Common myeloid progenitor, CD34-positive (primary cell): ENCODE measurements around the gene ZNF775. TPM values are rescaled to one million over a fixed set of nuclear protein-coding genes. Genes with fewer than 3 reads are reported as not detected.

Experiments used
- CTCF ChIA-PET: fragments of 350-600 bp; sonication (Branson Sonifier 250); formaldehyde crosslinking; loops from one replicate; lab custom pipeline; 2021; ENCODE audit warnings: antibody characterized with exemption; lab: Charles Lee
- POLR2A ChIA-PET: fragments of 350-600 bp; sonication (Branson Sonifier 250); formaldehyde crosslinking; loops from one replicate; lab custom pipeline; 2021; ENCODE audit warnings: antibody characterized with exemption; lab: Charles Lee
- DNase-seq, 3 donors: peaks; one replicate each; pipeline versions ENCODE4 v3.0.0 to v3.0.0-alpha.2; 2013
- H3K27ac ChIP-seq, 2 experiments: 1 replicate in 1 of 2; 2 replicates in 1 of 2; pipeline ENCODE4 v1.7.0; 2013; ENCODE audit warnings: inconsistent platforms in 2 of 2, low read length in 2 of 2, mild to moderate bottlenecking in 2 of 2, low read depth in 1 of 2, moderate library complexity in 1 of 2; ENCODE audit not compliant: severe bottlenecking in 2 of 2, insufficient read depth in 1 of 2, poor library complexity in 1 of 2
- H3K27me3 ChIP-seq, 5 experiments: replicated peaks in 2 of 5; 1 replicate in 3 of 5; 2 replicates in 2 of 5; pipeline versions ENCODE4 v1.6.1 to v1.7.0; 2013; ENCODE audit warnings: low read length in 4 of 5, mild to moderate bottlenecking in 2 of 5, moderate library complexity in 2 of 5, inconsistent platforms in 1 of 5; ENCODE audit not compliant: insufficient read depth in 5 of 5, control insufficient read depth in 4 of 5
- H3K36me3 ChIP-seq, 4 experiments: 1 replicate in 2 of 4; 2 replicates in 2 of 4; pipeline versions ENCODE4 v1.6.1 to v1.7.0; 2013; ENCODE audit warnings: low read length in 3 of 4, control low read depth in 1 of 4, mild to moderate bottlenecking in 1 of 4; ENCODE audit not compliant: control insufficient read depth in 4 of 4, insufficient read depth in 4 of 4
- H3K4me1 ChIP-seq, 4 experiments: 1 replicate in 3 of 4; 2 replicates in 1 of 4; pipeline versions ENCODE4 v1.6.1 to v1.7.1; 2013; ENCODE audit warnings: low read length in 3 of 4, mild to moderate bottlenecking in 3 of 4, control low read depth in 1 of 4, inconsistent platforms in 1 of 4, moderate library complexity in 1 of 4; ENCODE audit not compliant: control insufficient read depth in 4 of 4, insufficient read depth in 4 of 4; ENCODE audit errors: control extremely low read depth in 1 of 4
- H3K4me3 ChIP-seq, 7 experiments: 1 replicate in 4 of 7; 2 replicates in 3 of 7; pipeline versions ENCODE4 v1.5.1 to v1.7.0; 2013; ENCODE audit warnings: mild to moderate bottlenecking in 7 of 7, low read length in 6 of 7, moderate library complexity in 6 of 7, inconsistent platforms in 2 of 7, low read depth in 2 of 7, control low read depth in 1 of 7; ENCODE audit not compliant: insufficient read depth in 4 of 7, control insufficient read depth in 1 of 7; ENCODE audit errors: extremely low read depth in 1 of 7
- H3K9me3 ChIP-seq, 5 experiments: 1 replicate in 4 of 5; 2 replicates in 1 of 5; pipeline versions ENCODE4 v1.6.1 to v1.7.1; 2013; ENCODE audit warnings: low read length in 4 of 5, mild to moderate bottlenecking in 2 of 5, inconsistent platforms in 1 of 5, low read depth in 1 of 5, moderate library complexity in 1 of 5; ENCODE audit not compliant: control insufficient read depth in 4 of 5, insufficient read depth in 2 of 5; ENCODE audit errors: control extremely low read depth in 1 of 5
- WGBS: methylation state at CpG from one replicate; pipeline ENCODE4 v1.1.5; 2013; ENCODE audit not compliant: insufficient coverage; 5-methylcytosine and 5-hydroxymethylcytosine counted together
- polyA plus RNA-seq: library from polyadenylated mRNA; unstranded; fragments of 120-200 nt; gene quantifications from one replicate; pipeline ENCODE4 v1.2.1, GENCODE V29; 2013

The ZNF775 gene
- 4.5 TPM for polyA plus RNA-seq

GRCh38 chr7:150378853-150379440, at the start of gene ZNF775:
Gene ZNF775 (plus strand): TSS chr7:150379330. CDS start chr7:150388471, 9,141 bp downstream.
- Histone ChIP-seq H3K4me3 (peak within 1 kb of the TSS; percentile 73 to 90 (median 84)), H3K27ac (peak within 1 kb of the TSS; percentile 50 to 90), H3K36me3 (peaks cover 0 to 14% (median 7%) of the 10 kb centered on the region in 4 experiments), H3K27me3 (no peaks in the 10 kb centered on the region), H3K4me1 (peaks cover 11 to 54% (median 31%) of the 10 kb centered on the region in 4 experiments), H3K9me3 (no peaks in the 10 kb centered on the region)
- 0% methylated on average over 44 of the region's 60 CpGs for WGBS
- DNase-seq: peak; percentile 92 to 95 (median 94)
- ChIA-PET CTCF (interaction anchor here (1.2 to 2.6 kb wide), 9 partner anchors 9 to 58 kb away, joined by 3 to 16 read pairs (median 7); partner anchors contain the start of gene REPIN1), POLR2A (interaction anchor here (0.6 to 2.3 kb wide), 4 partner anchors 10 to 16 kb away, joined by 3 to 13 read pairs (median 8); partner anchors contain the start of gene REPIN1)

GRCh38 chr7:150329331-150330120, 49.6 kb upstream of the ZNF775 start:
- DNase-seq: no peak
- 97% methylated on average over 15 of the region's 22 CpGs for WGBS
- POLR2A ChIA-PET: no interaction called here
- Histone ChIP-seq H3K36me3 (peaks cover 16 to 69% (median 54%) of the 10 kb centered on the region in 4 experiments), H3K27ac (no peak overlapping the region), H3K4me1 (peaks cover 0 to 9% (median 3%) of the 10 kb centered on the region in 4 experiments), H3K9me3 (no peaks in the 10 kb centered on the region), H3K27me3 (no peaks in the 10 kb centered on the region), H3K4me3 (no peak overlapping the region)
- CTCF ChIA-PET: interaction anchor here (0.6 to 1.3 kb wide), 5 partner anchors 13 to 120 kb away, joined by 3 to 4 read pairs (median 3); no protein-coding TSS in a partner anchor

- no peak overlapping the region for H3K4me3 ChIP-seq
- CTCF ChIA-PET: interaction anchor here (0.6 to 1.3 kb wide), 4 partner anchors 13 to 119 kb away, joined by 3 read pairs; no protein-coding TSS in a partner anchor
- no peaks in the 10 kb centered on the region for H3K27me3 ChIP-seq
- POLR2A ChIA-PET: no interaction called here
- H3K4me1 ChIP-seq: peaks cover 0 to under 1% (median 0%) of the 10 kb centered on the region in 4 experiments
- no peak for DNase-seq
- no peak overlapping the region for H3K27ac ChIP-seq
- no peaks in the 10 kb centered on the region for H3K9me3 ChIP-seq
- peaks cover 16 to 66% (median 52%) of the 10 kb centered on the region in 4 experiments for H3K36me3 ChIP-seq
- WGBS: 98% methylated on average over 16 of the region's 19 CpGs
These were observed 48.8 kb upstream of the ZNF775 start for GRCh38 chr7:150330211-150330885.

GRCh38 chr7:150332852-150333635, 46.1 kb upstream of the ZNF775 start:
- H3K27ac ChIP-seq: no peak overlapping the region
- no peak for DNase-seq
- no peaks in the 10 kb centered on the region for H3K27me3 ChIP-seq
- H3K4me1 ChIP-seq: no peaks in the 10 kb centered on the region
- H3K36me3 ChIP-seq: peaks cover 7 to 59% (median 45%) of the 10 kb centered on the region in 4 experiments
- 98% methylated on average over 15 of the region's 18 CpGs for WGBS
- no peaks in the 10 kb centered on the region for H3K9me3 ChIP-seq
- CTCF ChIA-PET: no interaction called here
- POLR2A ChIA-PET: no interaction called here
- H3K4me3 ChIP-seq: no peak overlapping the region

DNA sequence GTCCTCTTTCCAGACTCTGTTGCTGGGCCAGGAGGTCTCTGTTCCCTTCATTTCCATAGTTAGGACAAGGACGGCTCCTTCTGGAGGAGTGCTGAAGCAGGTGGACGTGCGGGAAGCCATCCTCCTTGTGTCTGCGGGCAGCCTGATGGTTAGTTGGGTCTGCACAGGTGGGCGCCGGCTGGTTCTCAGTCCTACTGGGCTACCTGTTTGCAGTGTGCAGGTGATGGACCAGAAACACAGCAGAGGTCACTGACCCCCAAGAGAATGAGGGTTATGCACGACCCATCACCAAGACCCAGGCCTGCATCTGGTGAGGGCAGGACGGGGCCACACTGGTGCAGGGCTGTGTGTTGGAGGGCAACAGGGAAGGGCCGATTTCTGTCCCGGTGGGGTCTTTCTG, 45.5 kb upstream of the ZNF775 start:
- H3K27ac ChIP-seq: no peak overlapping the region
- H3K36me3 ChIP-seq: peaks cover 4 to 54% (median 39%) of the 10 kb centered on the region in 4 experiments
- DNase-seq: no peak
- no peak overlapping the region for H3K4me3 ChIP-seq
- no peaks in the 10 kb centered on the region for H3K9me3 ChIP-seq
- no peaks in the 10 kb centered on the region for H3K27me3 ChIP-seq
- ChIA-PET CTCF (interaction anchor here (0.7 kb wide), 1 partner anchor 73 kb away, joined by 3 read pairs; no protein-coding TSS in a partner anchor), POLR2A (no interaction called here)
- 95% methylated on average over 10 of the region's 10 CpGs for WGBS
- H3K4me1 ChIP-seq: peaks cover 0 to 4% (median under 1%) of the 10 kb centered on the region in 4 experiments

DNA sequence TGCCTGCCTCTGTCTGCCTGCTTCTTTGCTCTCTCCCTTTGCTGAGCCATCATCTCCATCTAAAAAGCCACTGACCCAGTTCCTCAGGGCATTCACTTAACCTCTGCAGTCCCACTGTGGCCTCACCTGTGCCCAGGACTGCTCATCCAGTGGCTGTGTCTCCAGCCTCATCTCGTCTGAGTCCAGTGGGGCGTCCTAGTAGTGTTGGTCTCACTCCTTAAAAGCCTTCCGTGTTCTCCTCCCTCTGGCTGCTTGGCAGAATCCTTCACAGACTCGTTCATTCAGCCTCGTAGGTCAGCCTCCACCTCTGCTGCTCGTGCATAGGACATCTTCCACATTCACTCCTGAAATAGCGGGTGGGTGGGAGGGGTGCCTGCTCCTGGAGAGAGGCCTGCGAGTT, 45.0 kb upstream of the ZNF775 start:
- 100% methylated on average over 6 of the region's 8 CpGs for WGBS
- ChIA-PET POLR2A (no interaction called here), CTCF (interaction anchor here (0.7 kb wide), 1 partner anchor 73 kb away, joined by 3 read pairs; no protein-coding TSS in a partner anchor)
- Histone ChIP-seq H3K27me3 (no peaks in the 10 kb centered on the region), H3K27ac (no peak overlapping the region), H3K9me3 (no peaks in the 10 kb centered on the region), H3K4me3 (no peak overlapping the region), H3K4me1 (peaks cover 0 to 8% (median 3%) of the 10 kb centered on the region in 4 experiments), H3K36me3 (peaks cover 4 to 50% (median 35%) of the 10 kb centered on the region in 4 experiments)
- DNase-seq: no peak
